ENCODE results near the gene GOLGA2. TPM values are rescaled to one million over a fixed set of nuclear protein-coding genes. Genes with fewer than 3 reads are reported as not detected.

Gene GOLGA2
- total RNA-seq, 1 donor from 2014 or later: 85.1 TPM

- Histone ChIP-seq H3K27ac (ENCODE audit: low read depth, low read length) (peak overlapping the region; percentile 58), H3K4me3 (ENCODE audit: low read length in 3 of 3) (no peak overlapping the region), H3K27me3 (ENCODE audit: control insufficient read depth in 3 of 3, insufficient read depth in 3 of 3, low read length in 3 of 3) (peaks cover 0 to 3% (median 0%) of the 10 kb centered on the region in 3 donors), H3K36me3 (ENCODE audit: control insufficient read depth in 3 of 3, insufficient read depth in 3 of 3, low read length in 3 of 3) (no peaks in the 10 kb centered on the region), H3K9ac (ENCODE audit: low read depth in 1 of 3, low read length in 3 of 3) (no peak overlapping the region), H3K4me1 (ENCODE audit: control insufficient read depth in 3 of 3, insufficient read depth in 3 of 3, low read length in 3 of 3) (peaks cover 19 to 34% (median 24%) of the 10 kb centered on the region in 3 donors), H3K9me3 (ENCODE audit: control insufficient read depth in 3 of 3, low read length in 3 of 3) (no peaks in the 10 kb centered on the region)
Measured at GRCh38 chr9:128214571-128215490, 61.0 kb downstream of the GOLGA2 start.

DNA sequence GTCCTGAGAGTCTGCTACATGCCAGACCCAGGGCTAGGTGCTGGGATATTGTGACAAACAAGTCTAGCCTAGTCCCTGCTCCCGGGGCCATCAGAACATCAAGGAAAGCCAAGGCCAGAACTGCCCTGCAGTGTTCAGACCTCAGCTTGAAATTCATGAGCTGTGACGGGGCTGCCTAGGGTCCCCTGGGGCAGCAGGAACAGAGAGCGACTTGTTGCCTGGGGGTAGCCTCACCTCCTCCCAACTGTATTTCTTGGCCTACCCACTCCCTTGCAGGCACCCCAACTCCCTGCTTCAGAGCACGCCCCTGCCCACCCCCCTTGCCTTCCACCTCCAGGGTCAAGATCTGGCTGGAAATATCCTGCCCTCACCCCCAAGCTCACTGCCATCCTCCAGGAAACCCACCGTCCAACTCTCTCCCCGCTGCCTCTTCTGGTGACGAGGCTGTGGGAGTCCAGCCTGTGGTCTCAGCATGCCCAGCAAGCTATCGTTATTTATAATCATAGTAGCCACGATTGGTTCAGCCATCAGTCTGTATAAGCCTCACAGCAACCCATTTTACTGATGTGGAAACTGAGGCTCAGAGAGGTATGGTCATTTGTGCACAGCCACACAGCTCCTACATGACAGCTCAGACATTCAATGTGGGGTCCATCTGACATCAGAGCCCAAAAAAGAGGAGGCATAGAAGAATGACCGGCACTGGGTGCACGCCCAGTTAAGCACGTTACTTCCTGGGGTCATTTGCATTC is 61.9 kb downstream of the GOLGA2 start:
- no peak overlapping the region for H3K9ac ChIP-seq (ENCODE audit: low read depth in 1 of 3, low read length in 3 of 3)
- peaks cover 0 to 3% (median 0%) of the 10 kb centered on the region in 3 donors for H3K27me3 ChIP-seq (ENCODE audit: control insufficient read depth in 3 of 3, insufficient read depth in 3 of 3, low read length in 3 of 3)
- H3K27ac ChIP-seq (ENCODE audit: low read depth, low read length): no peak overlapping the region
- peaks cover 16 to 30% (median 23%) of the 10 kb centered on the region in 3 donors for H3K4me1 ChIP-seq (ENCODE audit: control insufficient read depth in 3 of 3, insufficient read depth in 3 of 3, low read length in 3 of 3)
- H3K4me3 ChIP-seq (ENCODE audit: low read length in 3 of 3): no peak overlapping the region
- H3K9me3 ChIP-seq (ENCODE audit: control insufficient read depth in 3 of 3, low read length in 3 of 3): no peaks in the 10 kb centered on the region
- H3K36me3 ChIP-seq (ENCODE audit: control insufficient read depth in 3 of 3, insufficient read depth in 3 of 3, low read length in 3 of 3): no peaks in the 10 kb centered on the region

GRCh38 chr9:128211981-128212281 is 63.9 kb downstream of the GOLGA2 start:
- no peak overlapping the region for H3K27ac ChIP-seq (ENCODE audit: low read depth, low read length)

GRCh38 chr9:128211186-128211980 is 64.4 kb downstream of the GOLGA2 start:
- peaks cover 9 to 12% (median 9%) of the 10 kb centered on the region in 3 donors for H3K4me1 ChIP-seq (ENCODE audit: control insufficient read depth in 3 of 3, insufficient read depth in 3 of 3, low read length in 3 of 3)
- H3K9me3 ChIP-seq (ENCODE audit: control insufficient read depth in 3 of 3, low read length in 3 of 3): no peaks in the 10 kb centered on the region
- H3K9ac ChIP-seq (ENCODE audit: low read depth in 1 of 3, low read length in 3 of 3): no peak overlapping the region
- H3K36me3 ChIP-seq (ENCODE audit: control insufficient read depth in 3 of 3, insufficient read depth in 3 of 3, low read length in 3 of 3): no peaks in the 10 kb centered on the region
- no peak overlapping the region for H3K27ac ChIP-seq (ENCODE audit: low read depth, low read length)
- H3K27me3 ChIP-seq (ENCODE audit: control insufficient read depth in 3 of 3, insufficient read depth in 3 of 3, low read length in 3 of 3): peaks cover 0 to 2% (median 0%) of the 10 kb centered on the region in 3 donors
- H3K4me3 ChIP-seq (ENCODE audit: low read length in 3 of 3): no peak overlapping the region

More at GRCh38 chr9:128211981-128212281, 63.9 kb downstream of the GOLGA2 start:
- no peak overlapping the region for H3K4me3 ChIP-seq (ENCODE audit: low read length in 3 of 3)
- H3K36me3 ChIP-seq (ENCODE audit: control insufficient read depth in 3 of 3, insufficient read depth in 3 of 3, low read length in 3 of 3): no peaks in the 10 kb centered on the region
- H3K27me3 ChIP-seq (ENCODE audit: control insufficient read depth in 3 of 3, insufficient read depth in 3 of 3, low read length in 3 of 3): peaks cover 0 to 2% (median 0%) of the 10 kb centered on the region in 3 donors
- H3K9me3 ChIP-seq (ENCODE audit: control insufficient read depth in 3 of 3, low read length in 3 of 3): no peaks in the 10 kb centered on the region
- peaks cover 9 to 15% (median 12%) of the 10 kb centered on the region in 3 donors for H3K4me1 ChIP-seq (ENCODE audit: control insufficient read depth in 3 of 3, insufficient read depth in 3 of 3, low read length in 3 of 3)
- no peak overlapping the region for H3K9ac ChIP-seq (ENCODE audit: low read depth in 1 of 3, low read length in 3 of 3)

DNA sequence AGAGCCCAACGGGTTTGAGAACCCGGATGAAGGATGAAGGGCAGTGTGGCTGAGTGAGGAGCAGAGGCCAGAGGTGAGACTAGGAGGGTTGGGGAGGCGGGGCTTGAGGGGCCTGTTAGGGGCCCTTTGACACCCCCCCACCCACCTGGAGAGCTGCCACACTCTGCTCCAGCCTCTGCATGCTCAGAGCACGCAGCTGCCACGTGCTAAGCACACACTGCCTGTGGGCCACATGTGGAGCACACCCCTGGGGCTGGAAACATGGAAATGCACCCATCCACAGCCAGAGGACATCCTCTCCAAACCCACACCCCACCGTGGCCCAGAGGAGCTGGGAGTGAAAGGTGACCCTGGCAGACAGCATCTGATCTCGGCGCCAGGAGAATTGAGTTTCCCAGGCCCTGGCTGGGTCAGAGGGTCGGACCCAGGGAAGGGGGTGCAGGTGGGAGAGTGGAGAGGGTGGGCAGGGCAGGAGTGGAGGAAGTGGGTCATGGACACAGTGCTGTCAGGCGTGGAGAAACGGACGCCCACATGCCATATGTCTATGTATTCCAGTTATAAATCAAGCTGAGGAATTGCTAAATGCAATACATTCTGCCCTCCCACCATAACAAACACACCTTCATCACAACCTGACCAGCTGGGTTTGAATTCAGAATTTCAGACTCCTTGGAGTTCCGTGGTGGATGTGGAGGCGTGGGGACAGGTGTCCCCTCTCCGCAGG is 66.7 kb downstream of the GOLGA2 start:
- H3K27ac ChIP-seq (ENCODE audit: low read depth, low read length): no peak overlapping the region
- no peak overlapping the region for H3K4me3 ChIP-seq (ENCODE audit: low read length in 3 of 3)
- H3K9me3 ChIP-seq (ENCODE audit: control insufficient read depth in 3 of 3, low read length in 3 of 3): no peaks in the 10 kb centered on the region
- no peaks in the 10 kb centered on the region for H3K36me3 ChIP-seq (ENCODE audit: control insufficient read depth in 3 of 3, insufficient read depth in 3 of 3, low read length in 3 of 3)
- H3K4me1 ChIP-seq (ENCODE audit: control insufficient read depth in 3 of 3, insufficient read depth in 3 of 3, low read length in 3 of 3): peaks cover 0 to 3% (median 2%) of the 10 kb centered on the region in 3 donors
- no peak overlapping the region for H3K9ac ChIP-seq (ENCODE audit: low read depth in 1 of 3, low read length in 3 of 3)
- peaks cover 8 to 14% (median 13%) of the 10 kb centered on the region in 3 donors for H3K27me3 ChIP-seq (ENCODE audit: control insufficient read depth in 3 of 3, insufficient read depth in 3 of 3, low read length in 3 of 3)

DNA sequence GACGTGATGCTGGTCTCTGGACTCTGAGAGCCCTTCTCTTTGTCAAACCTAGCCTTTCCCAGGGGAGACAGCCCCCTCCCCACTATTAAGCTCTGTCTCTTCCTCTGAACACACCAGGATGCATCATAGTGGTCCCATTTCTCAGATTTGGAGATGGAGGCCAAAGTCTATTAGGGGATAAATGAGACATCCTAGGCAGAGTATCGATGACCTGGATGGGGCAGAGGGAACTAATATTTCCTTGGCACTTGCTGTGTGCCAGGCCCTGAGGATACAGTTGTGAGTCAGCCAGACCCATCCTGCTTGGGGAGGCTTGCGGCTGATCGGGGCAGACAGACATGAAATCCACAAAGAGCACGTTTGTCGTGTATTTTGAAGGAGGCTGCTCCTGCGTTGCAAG is 67.4 kb downstream of the GOLGA2 start:
- no peak overlapping the region for H3K9ac ChIP-seq (ENCODE audit: low read depth in 1 of 3, low read length in 3 of 3)
- H3K36me3 ChIP-seq (ENCODE audit: control insufficient read depth in 3 of 3, insufficient read depth in 3 of 3, low read length in 3 of 3): no peaks in the 10 kb centered on the region
- no peak overlapping the region for H3K4me3 ChIP-seq (ENCODE audit: low read length in 3 of 3)
- H3K4me1 ChIP-seq (ENCODE audit: control insufficient read depth in 3 of 3, insufficient read depth in 3 of 3, low read length in 3 of 3): peaks cover 0 to 8% (median 8%) of the 10 kb centered on the region in 3 donors
- H3K9me3 ChIP-seq (ENCODE audit: control insufficient read depth in 3 of 3, low read length in 3 of 3): no peaks in the 10 kb centered on the region
- H3K27ac ChIP-seq (ENCODE audit: low read depth, low read length): no peak overlapping the region
- peaks cover 12 to 19% (median 17%) of the 10 kb centered on the region in 3 donors for H3K27me3 ChIP-seq (ENCODE audit: control insufficient read depth in 3 of 3, insufficient read depth in 3 of 3, low read length in 3 of 3)

GRCh38 chr9:128206916-128207910 is 68.6 kb downstream of the GOLGA2 start:
- H3K36me3 ChIP-seq (ENCODE audit: control insufficient read depth in 3 of 3, insufficient read depth in 3 of 3, low read length in 3 of 3): no peaks in the 10 kb centered on the region
- peaks cover 0 to 9% (median 8%) of the 10 kb centered on the region in 3 donors for H3K4me1 ChIP-seq (ENCODE audit: control insufficient read depth in 3 of 3, insufficient read depth in 3 of 3, low read length in 3 of 3)
- H3K9me3 ChIP-seq (ENCODE audit: control insufficient read depth in 3 of 3, low read length in 3 of 3): no peaks in the 10 kb centered on the region

DNA sequence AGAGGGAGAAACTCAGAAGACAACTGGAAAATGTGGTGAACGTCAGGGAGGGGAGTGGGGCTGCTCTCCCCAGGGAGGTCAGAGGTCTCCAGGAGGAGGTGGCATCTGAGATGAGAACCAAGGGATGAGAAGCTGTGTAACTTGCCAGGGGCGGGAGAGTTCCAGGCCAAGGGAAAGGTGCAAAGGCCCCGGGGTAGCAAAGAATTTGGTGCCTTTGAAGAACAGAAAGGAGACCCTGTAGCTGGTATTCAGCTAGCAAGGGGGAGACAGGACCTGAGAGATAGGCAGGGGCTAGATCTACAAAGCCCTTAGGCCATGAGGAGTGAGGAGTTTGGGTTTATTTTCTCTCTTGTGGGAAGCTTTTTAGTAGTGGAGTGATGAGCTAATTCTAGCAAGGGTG is 69.3 kb downstream of the GOLGA2 start:
- Histone ChIP-seq H3K9ac (ENCODE audit: low read depth in 1 of 3, low read length in 3 of 3) (no peak overlapping the region), H3K27me3 (ENCODE audit: control insufficient read depth in 3 of 3, insufficient read depth in 3 of 3, low read length in 3 of 3) (peaks cover 12 to 19% (median 17%) of the 10 kb centered on the region in 3 donors), H3K36me3 (ENCODE audit: control insufficient read depth in 3 of 3, insufficient read depth in 3 of 3, low read length in 3 of 3) (no peaks in the 10 kb centered on the region), H3K9me3 (ENCODE audit: control insufficient read depth in 3 of 3, low read length in 3 of 3) (no peaks in the 10 kb centered on the region), H3K27ac (ENCODE audit: low read depth, low read length) (no peak overlapping the region), H3K4me3 (ENCODE audit: low read length in 3 of 3) (no peak overlapping the region), H3K4me1 (ENCODE audit: control insufficient read depth in 3 of 3, insufficient read depth in 3 of 3, low read length in 3 of 3) (peaks cover 0 to 9% (median 8%) of the 10 kb centered on the region in 3 donors)

More at GRCh38 chr9:128206916-128207910, 68.6 kb downstream of the GOLGA2 start:
- Histone ChIP-seq H3K27ac (ENCODE audit: low read depth, low read length) (no peak overlapping the region), H3K4me3 (ENCODE audit: low read length in 3 of 3) (no peak overlapping the region), H3K9ac (ENCODE audit: low read depth in 1 of 3, low read length in 3 of 3) (no peak overlapping the region), H3K27me3 (ENCODE audit: control insufficient read depth in 3 of 3, insufficient read depth in 3 of 3, low read length in 3 of 3) (peaks cover 12 to 19% (median 17%) of the 10 kb centered on the region in 3 donors)

Measured in skeletal muscle tissue (tissue), 4 donors.